Loucy (cell line): ENCODE measurements around the gene PLCG1.

ENCODE experiments used
- H2AFZ ChIP-seq: fragments of 200-600 bp; sonication (generic); 2 replicates; pipeline ENCODE4 v1.6.0; 2016; ENCODE audit warnings: antibody characterized with exemption, mild to moderate bottlenecking, low read length, moderate library complexity
- H3F3A ChIP-seq: fragments of 200-600 bp; 2 replicates; pipeline ENCODE4 v1.6.0; 2016; ENCODE audit warnings: antibody characterized with exemption, low read depth, mild to moderate bottlenecking
- H3K27me3 ChIP-seq: fragments of 200-600 bp; sonication (generic); 2 replicates; pipeline ENCODE4 v1.6.1; 2014; ENCODE audit warnings: low read length, mild to moderate bottlenecking; ENCODE audit not compliant: insufficient read depth, poor library complexity, severe bottlenecking
- H3K36me3 ChIP-seq: fragments of 200-600 bp; sonication (generic); 2 replicates; pipeline ENCODE4 v1.6.1; 2016; ENCODE audit warnings: low read length; ENCODE audit not compliant: insufficient read depth
- H3K4me1 ChIP-seq: fragments of 200-600 bp; sonication (generic); 2 replicates; pipeline ENCODE4 v1.5.1; 2014; ENCODE audit warnings: low read length, mild to moderate bottlenecking; ENCODE audit not compliant: insufficient read depth, poor library complexity, severe bottlenecking
- H3K4me2 ChIP-seq: fragments of 200-600 bp; sonication (generic); 2 replicates; pipeline ENCODE4 v1.6.0; 2014; ENCODE audit warnings: antibody characterized with exemption, low read length, low read depth, mild to moderate bottlenecking; ENCODE audit not compliant: poor library complexity, severe bottlenecking
- H3K4me3 ChIP-seq: fragments of 200-600 bp; sonication (generic); 2 replicates; pipeline ENCODE4 v1.5.1; 2014; ENCODE audit warnings: low read length, mild to moderate bottlenecking, mixed read lengths; ENCODE audit not compliant: poor library complexity, severe bottlenecking
- H3K79me2 ChIP-seq: fragments of 200-600 bp; sonication (generic); 2 replicates; pipeline ENCODE4 v1.6.1; 2014; ENCODE audit warnings: low read length; ENCODE audit not compliant: insufficient read depth
- H3K9ac ChIP-seq: fragments of 200-600 bp; sonication (generic); 2 replicates; pipeline ENCODE4 v1.6.0; 2014; ENCODE audit warnings: mild to moderate bottlenecking, low read depth, low read length, moderate library complexity; ENCODE audit not compliant: poor library complexity, severe bottlenecking
- H3K9me2 ChIP-seq: fragments of 200-600 bp; sonication (generic); replicated peaks from 2 replicates; pipeline ENCODE4 v1.6.1; 2016; ENCODE audit warnings: low read depth, low read length, mixed read lengths
- H3K9me3 ChIP-seq: fragments of 200-600 bp; sonication (generic); 2 replicates; pipeline ENCODE4 v1.6.1; 2014; ENCODE audit warnings: mild to moderate bottlenecking, antibody characterized with exemption, low read length, low read depth; ENCODE audit not compliant: insufficient read depth
- H4K20me1 ChIP-seq: fragments of 200-600 bp; sonication (generic); 2 replicates; pipeline ENCODE4 v1.6.0; 2014; ENCODE audit warnings: antibody characterized with exemption, low read length, mild to moderate bottlenecking; ENCODE audit not compliant: insufficient read depth, poor library complexity, severe bottlenecking
- EZH2phosphoT487 ChIP-seq: fragments of 200-600 bp; IDR thresholded peaks from 2 replicates; pipeline ENCODE4 v1.6.1; 2018; ENCODE audit warnings: antibody characterized with exemption, mild to moderate bottlenecking, moderate library complexity, borderline replicate concordance
- TF ChIP-seq, protein P1 (sequence below): fragments of 200-600 bp; sonication (generic); conservative IDR thresholded peaks from 2 replicates; pipeline ENCODE4 v1.5.1; 2014; ENCODE audit warnings: mild to moderate bottlenecking, antibody characterized with exemption, low read length

The PLCG1 gene

DNA sequence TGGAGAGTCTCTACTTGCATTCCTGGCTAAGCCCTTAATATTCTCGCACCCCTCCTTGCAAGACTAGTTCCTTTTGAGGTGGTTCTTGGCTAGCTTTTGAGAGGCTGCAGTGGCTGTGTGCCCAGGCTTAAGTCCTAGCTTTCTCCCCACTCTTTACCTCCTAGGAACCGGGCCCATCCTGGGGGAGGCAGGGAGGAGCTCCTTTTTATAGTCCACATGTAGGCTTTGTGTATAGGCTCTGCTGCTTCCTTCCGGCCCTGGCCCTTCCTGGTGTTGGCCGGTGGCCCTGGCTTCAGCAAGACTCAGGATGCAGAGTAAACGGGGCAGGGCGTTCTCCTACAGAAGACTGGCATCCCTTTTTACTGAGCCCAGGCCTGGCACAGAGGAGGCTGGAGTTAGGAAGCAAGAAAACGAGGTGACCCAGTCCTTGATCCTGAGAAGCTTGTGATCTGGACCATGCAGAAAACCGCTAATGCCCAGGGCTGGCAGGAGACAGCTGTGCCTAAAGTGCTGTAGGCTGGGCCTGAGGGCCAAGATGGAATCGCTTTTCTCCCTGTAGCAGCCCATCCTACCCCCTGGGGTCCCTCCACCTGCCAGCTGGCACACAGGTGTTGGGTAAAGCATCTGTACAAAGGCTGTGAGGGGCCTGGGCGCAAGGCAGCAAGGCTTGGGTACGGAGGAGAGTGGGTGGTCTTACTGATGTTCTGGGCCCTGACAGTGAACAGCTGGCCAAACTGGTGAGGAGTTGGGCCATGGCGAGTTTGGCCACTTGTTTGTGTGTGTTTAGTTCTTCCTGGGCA, 8.7 kb downstream of the PLCG1 start:
- no peak overlapping the region for H2AFZ ChIP-seq
- no peaks in the 10 kb centered on the region for H3K27me3 ChIP-seq
- H3K79me2 ChIP-seq = peaks cover 98% of the 10 kb centered on the region
- no peaks in the 10 kb centered on the region for H3K9me2 ChIP-seq
- H3K9ac ChIP-seq = no peak overlapping the region
- no peak for TF ChIP-seq EZH2phosphoT487
- TF ChIP-seq, protein P1, sequence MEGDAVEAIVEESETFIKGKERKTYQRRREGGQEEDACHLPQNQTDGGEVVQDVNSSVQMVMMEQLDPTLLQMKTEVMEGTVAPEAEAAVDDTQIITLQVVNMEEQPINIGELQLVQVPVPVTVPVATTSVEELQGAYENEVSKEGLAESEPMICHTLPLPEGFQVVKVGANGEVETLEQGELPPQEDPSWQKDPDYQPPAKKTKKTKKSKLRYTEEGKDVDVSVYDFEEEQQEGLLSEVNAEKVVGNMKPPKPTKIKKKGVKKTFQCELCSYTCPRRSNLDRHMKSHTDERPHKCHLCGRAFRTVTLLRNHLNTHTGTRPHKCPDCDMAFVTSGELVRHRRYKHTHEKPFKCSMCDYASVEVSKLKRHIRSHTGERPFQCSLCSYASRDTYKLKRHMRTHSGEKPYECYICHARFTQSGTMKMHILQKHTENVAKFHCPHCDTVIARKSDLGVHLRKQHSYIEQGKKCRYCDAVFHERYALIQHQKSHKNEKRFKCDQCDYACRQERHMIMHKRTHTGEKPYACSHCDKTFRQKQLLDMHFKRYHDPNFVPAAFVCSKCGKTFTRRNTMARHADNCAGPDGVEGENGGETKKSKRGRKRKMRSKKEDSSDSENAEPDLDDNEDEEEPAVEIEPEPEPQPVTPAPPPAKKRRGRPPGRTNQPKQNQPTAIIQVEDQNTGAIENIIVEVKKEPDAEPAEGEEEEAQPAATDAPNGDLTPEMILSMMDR = no peak
- H3K36me3 ChIP-seq = peaks cover 12% of the 10 kb centered on the region; the same call in 1 of the 2 replicates
- H3K4me2 ChIP-seq = peak overlapping the region; percentile 48
- no peaks in the 10 kb centered on the region for H3K9me3 ChIP-seq
- peaks cover 97% of the 10 kb centered on the region for H3K4me1 ChIP-seq
- peaks cover 96% of the 10 kb centered on the region for H4K20me1 ChIP-seq
- no peaks in the 10 kb centered on the region for H3F3A ChIP-seq
- no peak overlapping the region for H3K4me3 ChIP-seq

DNA sequence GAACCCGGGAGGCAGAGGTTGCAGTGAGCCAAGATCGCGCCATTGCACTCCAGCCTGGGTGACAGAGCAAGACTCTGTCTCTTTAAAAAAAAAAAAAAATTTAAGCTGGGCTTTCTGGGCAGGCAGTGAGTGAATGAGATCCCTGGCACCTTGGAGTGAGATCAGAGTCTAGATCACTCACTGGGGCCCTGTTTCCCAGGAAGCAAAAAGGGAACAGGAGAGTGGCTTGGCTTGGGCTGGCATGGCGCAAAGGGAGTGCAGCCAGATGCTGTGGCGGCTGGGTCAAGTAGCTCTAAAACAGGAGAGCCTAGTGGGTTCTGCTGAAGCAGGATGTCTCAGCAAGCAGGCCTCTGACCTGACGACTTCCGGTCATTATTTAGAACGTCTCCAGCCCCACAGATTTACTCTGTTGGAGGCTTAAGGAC, 10.4 kb downstream of the PLCG1 start:
- H4K20me1 ChIP-seq = peaks cover 95% of the 10 kb centered on the region

DNA sequence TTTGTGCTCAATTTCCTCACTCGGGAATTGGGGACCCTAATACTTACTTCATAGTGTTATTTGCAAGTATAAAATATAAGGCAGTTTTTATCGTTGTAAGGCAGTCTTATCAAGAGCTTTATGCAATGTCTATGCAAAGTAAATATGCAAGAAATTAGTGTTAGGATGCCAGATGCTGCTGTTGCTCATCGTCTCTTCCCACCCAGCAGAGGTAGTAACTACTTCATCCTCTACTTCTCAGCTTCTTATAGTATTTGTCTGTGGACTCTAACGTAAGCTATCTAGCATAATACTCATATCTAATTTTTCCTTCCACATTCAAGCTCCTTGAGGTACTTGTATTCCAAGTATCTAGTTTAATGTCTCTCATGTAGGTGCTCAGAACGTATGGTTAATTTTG, 11.6 kb downstream of the PLCG1 start:
- Histone ChIP-seq H4K20me1 (peaks cover 85% of the 10 kb centered on the region), H3K9me2 (no peaks in the 10 kb centered on the region), H3K4me2 (peak overlapping the region; percentile 48), H3K9me3 (no peaks in the 10 kb centered on the region), H3K4me1 (peaks cover 93% of the 10 kb centered on the region), H3K4me3 (no peak overlapping the region), H3F3A (no peaks in the 10 kb centered on the region), H3K36me3 (peaks cover 9% of the 10 kb centered on the region; the same call in 1 of the 2 replicates), H2AFZ (no peak overlapping the region), H3K9ac (no peak overlapping the region), H3K27me3 (no peaks in the 10 kb centered on the region), H3K79me2 (peaks cover 100% of the 10 kb centered on the region)
- TF ChIP-seq, protein P1 = no peak
- TF ChIP-seq EZH2phosphoT487 = no peak

More for the DNA sequence above, 10.4 kb downstream of the PLCG1 start:
- Histone ChIP-seq H3K9me3 (no peaks in the 10 kb centered on the region), H2AFZ (no peak overlapping the region), H3K4me1 (peaks cover 94% of the 10 kb centered on the region), H3K9ac (no peak overlapping the region), H3K36me3 (peaks cover 12% of the 10 kb centered on the region; the same call in 1 of the 2 replicates), H3F3A (no peaks in the 10 kb centered on the region), H3K4me2 (peak overlapping the region; percentile 48), H3K79me2 (peaks cover 98% of the 10 kb centered on the region), H3K9me2 (no peaks in the 10 kb centered on the region), H3K27me3 (no peaks in the 10 kb centered on the region), H3K4me3 (no peak overlapping the region)
- TF ChIP-seq, protein P1 = no peak
- TF ChIP-seq EZH2phosphoT487 = no peak
